HepG2 (cell line): ENCODE measurements around the gene NDOR1. TPM values are rescaled to one million over a fixed set of nuclear protein-coding genes. Genes with fewer than 3 reads are reported as not detected.

ENCODE experiments used
- ATF7 ChIP-seq, 2 experiments: fragments of 450-650 bp in 1 of 2; sonication (generic) in 1 of 2; formaldehyde crosslinking in 1 of 2; IDR thresholded peaks; 2 replicates each; pipeline versions ENCODE4 v1.4.0 to v1.6.1; 2016 to 2020; ENCODE audit warnings: antibody characterized with exemption in 1 of 2, mild to moderate bottlenecking in 1 of 2, missing genetic modification reagents in 1 of 2
- BORCS8-MEF2B ChIP-seq: sonication (generic); formaldehyde crosslinking; IDR thresholded peaks from 2 replicates; pipeline ENCODE4 v1.8.0; 2022; ENCODE audit warnings: mild to moderate bottlenecking, missing genetic modification reagents
- CREM ChIP-seq, 2 experiments: sonication (generic) in 1 of 2; formaldehyde crosslinking in 1 of 2; IDR thresholded peaks; 2 replicates each; pipeline versions ENCODE4 v1.4.0 to v1.6.1; 2016 to 2020; ENCODE audit warnings: antibody characterized with exemption in 1 of 2, mild to moderate bottlenecking in 1 of 2, missing genetic modification reagents in 1 of 2
- GATA4 ChIP-seq: sonication (generic); IDR thresholded peaks from 2 replicates; pipeline ENCODE4 v1.6.1; 2016; ENCODE audit warnings: antibody characterized with exemption, low read depth, borderline replicate concordance
- KDM5A ChIP-seq: fragments of 200-600 bp; sonication (generic); IDR thresholded peaks from 2 replicates; pipeline ENCODE4 v1.7.0; 2018; ENCODE audit warnings: antibody characterized with exemption, mild to moderate bottlenecking, low read length, borderline replicate concordance
- NCOR1 ChIP-seq: fragments of 200-600 bp; sonication (generic); IDR thresholded peaks from 2 replicates; pipeline ENCODE4 v1.7.0; 2017; ENCODE audit warnings: antibody characterized with exemption, low read length, borderline replicate concordance
- NFATC3 ChIP-seq: sonication (generic); formaldehyde crosslinking; IDR thresholded peaks from 2 replicates; pipeline ENCODE4 v1.5.1; 2020; ENCODE audit warnings: mild to moderate bottlenecking, missing genetic modification reagents
- POLR2AphosphoS5 ChIP-seq: IDR thresholded peaks from 2 replicates; pipeline ENCODE4 v1.6.1; 2012; ENCODE audit warnings: low read depth, low read length
- PRDM15 ChIP-seq: sonication (generic); formaldehyde crosslinking; IDR thresholded peaks from 2 replicates; pipeline ENCODE4 v1.4.0; 2020; ENCODE audit warnings: missing genetic modification reagents
- SP1 ChIP-seq, 2 experiments: fragments of 450-650 bp in 1 of 2; sonication (generic) in 1 of 2; formaldehyde crosslinking in 1 of 2; IDR thresholded peaks; 2 replicates each; pipeline versions ENCODE4 v1.4.0 to v1.6.1; 2016 to 2020; ENCODE audit warnings: missing genetic modification reagents in 1 of 2
- TFAP4 ChIP-seq: sonication (generic); IDR thresholded peaks from 2 replicates; pipeline ENCODE4 v1.6.1; 2016; ENCODE audit warnings: low read depth, borderline replicate concordance
- ZFY ChIP-seq: sonication (generic); formaldehyde crosslinking; IDR thresholded peaks from 2 replicates; pipeline ENCODE4 v1.4.0; 2020; ENCODE audit warnings: missing genetic modification reagents
- ZNF329 ChIP-seq: sonication (generic); formaldehyde crosslinking; IDR thresholded peaks from 2 replicates; pipeline ENCODE4 v1.9.0; 2021; ENCODE audit warnings: low read depth, mild to moderate bottlenecking, missing genetic modification reagents
- ZNF350 ChIP-seq: sonication (generic); formaldehyde crosslinking; IDR thresholded peaks from 2 replicates; pipeline ENCODE4 v1.4.0; 2020; ENCODE audit warnings: mild to moderate bottlenecking, low read depth, missing genetic modification reagents, borderline replicate concordance
- ZNF503 ChIP-seq: sonication (generic); formaldehyde crosslinking; IDR thresholded peaks from 2 replicates; pipeline ENCODE4 v1.4.0; 2020; ENCODE audit warnings: missing genetic modification reagents
- ZNF614 ChIP-seq: IDR thresholded peaks from 2 replicates; pipeline ENCODE4 v1.6.1; 2018; ENCODE audit warnings: missing biosample characterization, missing genetic modification reagents, inconsistent platforms, borderline replicate concordance
- ZNF678 ChIP-seq: sonication (generic); formaldehyde crosslinking; IDR thresholded peaks from 2 replicates; pipeline ENCODE4 v1.4.0; 2020; ENCODE audit warnings: mild to moderate bottlenecking, missing genetic modification reagents
- ZNF770 ChIP-seq: sonication (generic); formaldehyde crosslinking; IDR thresholded peaks from 2 replicates; pipeline ENCODE4 v1.5.0; 2020; ENCODE audit warnings: mild to moderate bottlenecking, missing genetic modification reagents
- polyA plus RNA-seq, 8 experiments: library from polyadenylated mRNA; depleted of rRNA in 3 of 8; stranded (reverse) in 7 of 8; unstranded in 1 of 8; fragments of >200 nt; fragmentation: Illumina TruSeq in 4 of 8; extraction: Trizol in 4 of 8; gene quantifications; 2 replicates each; pipeline versions ENCODE4 v1.2.1 to v1.2.3, GENCODE V29; 2011 to 2016; ENCODE audit warnings: low read depth in 4 of 8, missing spikeins in 1 of 8, mixed read lengths in 1 of 8; ENCODE audit not compliant: insufficient read depth in 1 of 8
- total RNA-seq, 5 experiments: library from RNA; depleted of rRNA; stranded (reverse); fragments of >200 nt; fragmentation: Illumina TruSeq; extraction: Trizol; gene quantifications; 2 replicates each; pipeline ENCODE4 v1.2.3, GENCODE V29; 2016; ENCODE audit warnings: low read depth in 1 of 5

The NDOR1 gene
- total and polyA plus RNA-seq, 2 of the 13 experiments (the other 11 are each of a cell fraction or from before 2014, with no cell fraction given), result 3.6 to 8.7 TPM

- TF ChIP-seq BORCS8-MEF2B (CRISPR knock-in tag) (peak; percentile 58), ZNF503 (CRISPR knock-in tag) (peak; percentile 40; the same call in 1 of the 2 replicates), KDM5A (peak; percentile 22; the same call in 1 of the 2 replicates), NCOR1 (0 out of 2 replicates have a peak, but pooled peaks have one; percentile 7), ZNF350 (CRISPR knock-in tag) (peak; percentile 34; the same call in 1 of the 2 replicates), ZNF770 (CRISPR knock-in tag) (0 out of 2 replicates have a peak, but pooled peaks have one; percentile 16), SP1 (IDR thresholded peaks at IDR 0.05) (no peak), SP1 (CRISPR knock-in tag; IDR thresholded peaks at IDR 0.05) (peak; percentile 87), PRDM15 (CRISPR knock-in tag) (peak; percentile 89), ZNF614 (CRISPR knock-in tag) (peak; percentile 73; the same call in 1 of the 2 replicates), NFATC3 (CRISPR knock-in tag) (peak; percentile 38; the same call in 1 of the 2 replicates), CREM (IDR thresholded peaks at IDR 0.05) (peak; percentile 20; the same call in 1 of the 2 replicates), CREM (CRISPR knock-in tag; IDR thresholded peaks at IDR 0.05) (no peak), ZFY (CRISPR knock-in tag) (peak; percentile 60), POLR2AphosphoS5 (peak; percentile 86), TFAP4 (peak; percentile 11; the same call in 1 of the 2 replicates), ATF7 (IDR thresholded peaks at IDR 0.05) (no peak), ATF7 (CRISPR knock-in tag; IDR thresholded peaks at IDR 0.05) (0 out of 2 replicates have a peak, but pooled peaks have one; percentile 43), ZNF329 (0 out of 2 replicates have a peak, but pooled peaks have one; percentile 37), ZNF678 (CRISPR knock-in tag) (no peak), GATA4 (0 out of 2 replicates have a peak, but pooled peaks have one; percentile 16)
Observed at GRCh38 chr9:137217276-137218211, 12.0 kb downstream of the NDOR1 start (continued).
